Peyer's patch (tissue), 4 donors: ENCODE results near the gene A2M.

Source experiments
- POLR2A ChIP-seq, 2 donors: fragments of 450-650 bp; IDR thresholded peaks; one replicate each; pipeline ENCODE4 v1.5.1; 2017; ENCODE audit warnings: antibody characterized with exemption in 2 of 2, mild to moderate bottlenecking in 2 of 2, moderate library complexity in 2 of 2
- TF ChIP-seq, protein P1 (sequence below), 6 experiments: fragments of 450-650 bp in 4 of 6; fragments of 200-600 bp in 2 of 6; sonication (generic) in 1 of 6; IDR thresholded peaks; one replicate each; pipeline ENCODE4 v1.5.1; 2017 to 2019; ENCODE audit warnings: antibody characterized with exemption in 6 of 6, mild to moderate bottlenecking in 3 of 6, moderate library complexity in 1 of 6

GRCh38 chr12:9086087-9086486 lies 29.6 kb downstream of the A2M start:
- TF ChIP-seq, protein P1, sequence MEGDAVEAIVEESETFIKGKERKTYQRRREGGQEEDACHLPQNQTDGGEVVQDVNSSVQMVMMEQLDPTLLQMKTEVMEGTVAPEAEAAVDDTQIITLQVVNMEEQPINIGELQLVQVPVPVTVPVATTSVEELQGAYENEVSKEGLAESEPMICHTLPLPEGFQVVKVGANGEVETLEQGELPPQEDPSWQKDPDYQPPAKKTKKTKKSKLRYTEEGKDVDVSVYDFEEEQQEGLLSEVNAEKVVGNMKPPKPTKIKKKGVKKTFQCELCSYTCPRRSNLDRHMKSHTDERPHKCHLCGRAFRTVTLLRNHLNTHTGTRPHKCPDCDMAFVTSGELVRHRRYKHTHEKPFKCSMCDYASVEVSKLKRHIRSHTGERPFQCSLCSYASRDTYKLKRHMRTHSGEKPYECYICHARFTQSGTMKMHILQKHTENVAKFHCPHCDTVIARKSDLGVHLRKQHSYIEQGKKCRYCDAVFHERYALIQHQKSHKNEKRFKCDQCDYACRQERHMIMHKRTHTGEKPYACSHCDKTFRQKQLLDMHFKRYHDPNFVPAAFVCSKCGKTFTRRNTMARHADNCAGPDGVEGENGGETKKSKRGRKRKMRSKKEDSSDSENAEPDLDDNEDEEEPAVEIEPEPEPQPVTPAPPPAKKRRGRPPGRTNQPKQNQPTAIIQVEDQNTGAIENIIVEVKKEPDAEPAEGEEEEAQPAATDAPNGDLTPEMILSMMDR (IDR thresholded peaks at IDR 0.05), result no peak
- TF ChIP-seq POLR2A (IDR thresholded peaks at IDR 0.05), result no peak
